GM06990 (cell line): ENCODE data around the gene FST.

ENCODE experiments used
- DNase-seq: peaks from one replicate; pipeline ENCODE4 v3.0.0-alpha.2; 2011; ENCODE audit not compliant: insufficient read length; ENCODE audit errors: extremely low read depth
- H3K27me3 ChIP-seq: replicated peaks from 2 replicates; pipeline ENCODE4 v1.6.0; 2011; ENCODE audit warnings: low read length; ENCODE audit not compliant: control insufficient read depth, insufficient read depth
- H3K36me3 ChIP-seq: 2 replicates; pipeline ENCODE4 v1.5.1; 2011; ENCODE audit warnings: low read length; ENCODE audit not compliant: control insufficient read depth, insufficient read depth
- H3K4me3 ChIP-seq: replicated peaks from 2 replicates; pipeline ENCODE4 v1.5.1; 2011; ENCODE audit warnings: low read depth, mild to moderate bottlenecking, control low read depth, low read length
- CTCF ChIP-seq: IDR thresholded peaks from 2 replicates; pipeline ENCODE4 v1.5.1; 2011; ENCODE audit warnings: low read length, control low read depth, mild to moderate bottlenecking, inconsistent platforms; ENCODE audit not compliant: insufficient read depth, poor library complexity, severe bottlenecking

The FST gene

GRCh38 chr5:53508125-53508524 is 27.7 kb downstream of the FST start:
- DNase-seq, result no peak
- Histone ChIP-seq H3K36me3 (no peaks in the 10 kb centered on the region), H3K4me3 (no peak overlapping the region), H3K27me3 (no peaks in the 10 kb centered on the region)
- TF ChIP-seq CTCF, result no peak

- TF ChIP-seq CTCF, result no peak
- H3K36me3 ChIP-seq, result no peaks in the 10 kb centered on the region
- no peak for DNase-seq
- H3K4me3 ChIP-seq, result no peak overlapping the region
- no peaks in the 10 kb centered on the region for H3K27me3 ChIP-seq
Measured at GRCh38 chr5:53512539-53512938, 32.1 kb downstream of the FST start.

GRCh38 chr5:53515988-53516387 is 35.6 kb downstream of the FST start:
- Histone ChIP-seq H3K36me3 (no peaks in the 10 kb centered on the region), H3K27me3 (no peaks in the 10 kb centered on the region), H3K4me3 (no peak overlapping the region)
- TF ChIP-seq CTCF, result no peak
- DNase-seq, result no peak

- Histone ChIP-seq H3K4me3 (no peak overlapping the region), H3K27me3 (no peaks in the 10 kb centered on the region)
Measured at GRCh38 chr5:53520813-53521212, 40.4 kb downstream of the FST start.

More at GRCh38 chr5:53520813-53521212, 40.4 kb downstream of the FST start:
- no peaks in the 10 kb centered on the region for H3K36me3 ChIP-seq
- no peak for DNase-seq
- no peak for TF ChIP-seq CTCF
